Activated CD4-positive, alpha-beta T cell treated with anti-CD3 and anti-CD28 coated beads, Interleukin-2, amount 50 U/mL, for 16 hours (primary cell): ENCODE results near the gene GTF2I.
"Not testable (repeated sequence)": the region's sequence is repeated elsewhere in the genome, so short reads cannot be mapped to it uniquely, and the experiment has no call there.

ENCODE experiments used
- DNase-seq: peaks from one replicate; pipeline ENCODE4 v3.0.0-alpha.2; 2020

GTF2I gene

DNA sequence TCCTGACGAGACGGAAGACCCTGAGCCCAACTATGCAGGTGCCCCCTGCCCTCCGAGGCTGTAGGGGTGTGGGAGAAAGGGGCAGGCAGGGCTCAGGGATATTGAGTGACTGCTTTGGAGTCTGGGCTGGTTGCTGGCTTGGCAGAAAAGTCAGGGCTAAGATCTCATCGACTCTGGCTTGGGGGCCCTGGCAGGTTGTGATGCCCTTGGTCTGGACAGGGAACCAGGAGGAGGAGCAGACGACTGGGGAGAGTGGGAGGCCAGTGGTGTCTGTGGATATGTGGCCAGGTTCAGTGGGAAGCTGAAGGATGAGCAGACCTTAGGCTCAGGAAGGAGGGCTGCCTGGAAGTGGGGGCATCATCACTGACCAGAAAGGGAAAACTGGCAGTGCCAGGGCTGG lies 126.1 kb downstream of the GTF2I start:
- DNase-seq: not testable (repeated sequence)

DNA sequence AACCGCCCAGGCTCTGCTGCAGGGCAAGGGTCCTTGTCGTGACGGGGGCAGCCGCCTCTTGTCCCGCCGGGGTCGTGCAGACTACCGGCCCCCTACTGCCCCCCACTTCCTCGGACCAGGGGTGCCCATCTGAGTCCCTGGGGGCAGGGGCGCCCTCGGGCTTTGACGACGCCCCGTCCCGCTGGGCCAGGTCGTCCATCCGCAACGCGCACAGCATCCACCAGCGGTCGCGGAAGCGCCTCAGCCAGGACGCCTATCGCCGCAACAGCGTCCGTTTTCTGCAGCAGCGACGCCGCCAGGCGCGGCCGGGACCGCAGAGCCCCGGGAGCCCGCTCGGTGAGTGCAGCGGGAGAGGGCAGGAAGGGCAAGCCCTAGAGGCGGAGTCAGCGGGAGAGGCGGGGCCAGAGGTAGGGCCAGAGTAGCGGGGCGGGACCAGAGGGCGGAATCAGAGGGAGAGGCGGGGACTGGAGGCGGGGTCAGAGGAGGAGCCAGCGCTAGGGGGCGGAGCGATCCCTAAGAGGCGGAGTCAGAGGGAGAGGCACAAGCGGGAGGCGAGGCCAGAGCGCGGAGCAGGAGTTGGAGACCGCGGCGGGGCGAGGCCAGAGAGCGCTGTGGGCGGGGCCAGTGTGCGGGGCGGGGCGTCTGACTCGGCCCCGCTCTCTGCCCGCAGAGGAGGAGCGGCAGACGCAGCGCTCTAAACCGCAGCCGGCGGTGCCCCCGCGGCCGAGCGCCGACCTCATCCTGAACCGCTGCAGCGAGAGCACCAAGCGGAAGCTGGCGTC lies 131.0 kb downstream of the GTF2I start:
- DNase-seq: peak; percentile 98

DNA sequence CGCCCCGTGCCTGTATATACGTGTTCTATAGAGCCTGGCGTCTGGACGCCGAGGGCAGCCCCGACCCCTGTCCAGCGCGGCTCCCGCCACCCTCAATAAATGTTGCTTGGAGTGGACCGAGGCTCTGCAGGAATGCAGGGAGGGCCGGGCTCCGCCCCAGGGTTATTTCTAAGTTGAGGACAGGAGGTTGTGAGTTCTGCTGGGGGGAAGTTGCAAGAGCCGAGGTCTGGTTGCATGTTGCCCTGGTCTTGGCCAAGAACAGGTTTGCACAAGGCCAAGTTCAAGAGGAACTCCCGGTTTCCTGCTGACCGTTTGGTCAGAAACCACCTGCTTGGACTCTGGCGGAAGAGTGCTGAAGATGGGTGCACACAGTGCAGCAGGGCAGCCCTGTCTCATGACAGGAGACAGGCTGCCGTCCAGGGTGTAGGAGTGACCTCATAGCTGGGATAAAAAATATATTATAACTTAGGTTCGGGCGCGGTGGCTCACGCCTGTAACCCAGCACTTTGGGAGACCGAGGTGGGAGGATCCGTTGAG lies 131.8 kb downstream of the GTF2I start:
- not testable (repeated sequence) for DNase-seq

DNA sequence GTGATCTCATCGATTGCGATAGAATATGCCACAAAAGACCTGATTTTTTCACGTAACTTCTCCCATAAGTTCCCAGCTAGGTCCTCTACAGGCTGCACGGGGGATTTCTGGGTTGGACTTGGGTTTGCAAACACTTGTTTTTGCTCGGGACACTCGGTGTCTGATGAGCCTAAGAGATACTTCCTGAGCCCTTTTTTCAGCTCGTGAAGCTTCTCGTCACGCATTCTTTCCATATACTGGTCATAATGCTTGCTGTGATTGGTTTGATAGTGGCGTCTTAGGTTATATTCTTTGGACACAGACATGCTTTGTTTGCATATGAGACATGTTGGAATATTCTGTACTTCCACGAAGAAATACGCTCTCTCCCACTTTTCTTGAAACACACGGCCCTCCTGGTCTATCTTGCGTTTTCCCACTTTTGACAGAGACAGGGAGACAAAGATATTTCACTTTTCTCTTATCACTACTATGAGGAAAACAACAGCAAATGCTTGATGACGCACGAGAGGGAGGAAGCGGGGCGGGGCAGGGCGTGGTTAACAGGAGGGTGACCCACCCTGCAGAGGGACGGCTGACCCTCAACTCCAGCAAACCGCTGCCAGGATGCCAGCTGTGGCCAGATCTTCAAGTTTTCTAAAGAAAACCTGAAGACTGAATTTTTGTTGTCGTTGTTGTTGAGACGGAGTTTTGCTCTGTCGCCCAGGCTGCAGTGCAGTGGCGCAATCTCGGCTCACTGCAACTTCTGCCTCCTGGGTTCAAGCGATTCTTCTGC lies 140.5 kb downstream of the GTF2I start:
- DNase-seq: not testable (repeated sequence)

DNA sequence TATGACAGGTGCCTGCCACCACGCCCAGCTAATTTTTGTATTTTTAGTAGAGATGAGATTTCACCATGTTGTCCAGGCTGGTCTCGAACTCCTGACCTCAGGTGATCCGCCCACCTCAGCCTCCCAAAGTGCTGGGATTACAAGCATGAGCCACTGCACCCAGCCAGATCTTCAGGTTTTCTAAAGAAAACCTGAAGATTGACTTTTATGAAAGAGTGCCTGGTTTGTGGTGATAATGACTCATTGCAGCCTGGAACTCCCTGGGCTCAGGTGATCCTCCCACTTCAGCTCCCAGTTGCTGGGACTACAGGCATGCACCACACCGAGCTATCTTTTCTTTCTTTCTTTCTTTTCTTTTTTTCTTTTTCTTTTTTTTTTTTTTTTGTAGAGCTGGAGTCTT lies 141.1 kb downstream of the GTF2I start:
- DNase-seq: peak; percentile 24
